Kidney (tissue), 14 donors: Measurements from ENCODE around the gene METTL2B. TPM values are rescaled to one million over a fixed set of nuclear protein-coding genes. Genes with fewer than 3 reads are reported as not detected.

ENCODE experiments used
- DNase-seq, 5 donors: peaks; one replicate each; pipeline ENCODE4 v3.0.0-alpha.2; 2013 to 2020
- FAIRE-seq: peaks from 2 replicates; lab custom pipeline; 2012; peaks lifted over from hg19 to GRCh38; lab: Jason Lieb, UNC
- H3K27ac ChIP-seq, 2 donors: one replicate each; pipeline ENCODE4 v1.7.0; 2013; ENCODE audit warnings: low read depth in 2 of 2, low read length in 2 of 2, inconsistent platforms in 1 of 2
- H3K27me3 ChIP-seq: one replicate; pipeline ENCODE4 v1.7.1; 2013; ENCODE audit warnings: low read length, inconsistent platforms; ENCODE audit not compliant: control insufficient read depth, insufficient read depth
- H3K36me3 ChIP-seq, 3 donors: one replicate each; pipeline versions ENCODE4 v1.7.0 to v1.7.1; 2013; ENCODE audit warnings: low read length in 3 of 3, control low read depth in 1 of 3, inconsistent platforms in 1 of 3; ENCODE audit not compliant: insufficient read depth in 3 of 3, control insufficient read depth in 2 of 3
- H3K4me1 ChIP-seq, 3 donors: one replicate each; pipeline versions ENCODE4 v1.7.0 to v1.7.1; 2013; ENCODE audit warnings: low read length in 3 of 3, inconsistent platforms in 1 of 3, low read depth in 1 of 3; ENCODE audit not compliant: control insufficient read depth in 2 of 3, insufficient read depth in 2 of 3
- H3K4me3 ChIP-seq, 3 donors: one replicate each; pipeline versions ENCODE4 v1.7.0 to v1.8.1; 2013; ENCODE audit warnings: low read length in 3 of 3, control low read depth in 1 of 3, inconsistent platforms in 1 of 3
- H3K9ac ChIP-seq, 3 donors: one replicate each; pipeline versions ENCODE4 v1.7.0 to v1.7.1; 2013; ENCODE audit warnings: low read length in 3 of 3, control low read depth in 1 of 3, inconsistent platforms in 1 of 3
- H3K9me3 ChIP-seq, 3 donors: one replicate each; pipeline versions ENCODE4 v1.7.0 to v1.7.1; 2013; ENCODE audit warnings: low read length in 3 of 3, control low read depth in 1 of 3, inconsistent platforms in 1 of 3; ENCODE audit not compliant: control insufficient read depth in 2 of 3, insufficient read depth in 1 of 3
- intact Hi-C: fragments of 100-400 bp; cut with DNase I; formaldehyde crosslinking; loops from one replicate; pipeline ENCODE4 v1.11.1; 2022
- polyA plus RNA-seq: library from polyadenylated mRNA; stranded (reverse); fragments of 350-450 nt; fragmentation: Illumina TruSeq; extraction: RNeasy Lipid Tissue Mini Kit (QIAGEN cat#74804); gene quantifications from one replicate; pipeline ENCODE4 v1.2.3, GENCODE V29; 2014; ENCODE audit warnings: low read depth, low replicate concordance; ENCODE audit not compliant: insufficient read depth
- total RNA-seq: library from RNA; stranded (reverse); fragmentation: NEBNext Ultra II Directional; extraction: Animal tissue kit (Norgen Biotek cat#: 25700); gene quantifications from one replicate; pipeline ENCODE4 v1.2.1, GENCODE V29; 2021
- TF ChIP-seq, protein P1 (sequence below): IDR thresholded peaks from 3 replicates; pipeline ENCODE4 v1.5.1; 2012; ENCODE audit warnings: mild to moderate bottlenecking, moderate library complexity, borderline replicate concordance; ENCODE audit not compliant: insufficient read depth; ENCODE audit errors: extremely low read depth
- donor health status: control.
- donor health status: control.
- donor health status: control.
- donor health status: control.
- donor health status: control.
- donor health status: DM: yes; HTN: yes; CAD: no.
- donor health status: Normal renal cell carcinoma (clear cell type).

METTL2B gene
- total and polyA plus RNA-seq, 2 donors from 2014 or later = 11.8 to 26.0 TPM

DNA sequence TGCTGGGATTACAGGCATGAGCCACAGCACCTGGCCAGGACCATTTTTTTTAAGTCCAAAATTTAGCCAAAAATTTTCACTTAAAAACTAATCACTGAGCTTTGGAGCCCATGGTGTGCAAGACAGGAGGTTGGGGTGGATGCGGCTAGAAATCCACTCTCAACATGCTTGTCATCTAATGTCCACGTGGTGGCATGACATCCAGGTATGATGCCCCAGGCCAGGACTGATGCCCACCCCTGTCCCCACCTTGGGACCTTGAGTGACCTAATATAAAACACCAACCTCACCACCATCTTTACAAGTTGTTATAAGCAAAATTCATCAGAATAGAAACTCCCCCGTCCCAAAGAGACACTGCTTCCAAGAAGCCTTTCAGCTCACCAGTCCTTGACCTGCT is 46.3 kb upstream of the METTL2B start:
- H3K27me3 ChIP-seq = no peaks in the 10 kb centered on the region
- no peaks in the 10 kb centered on the region for H3K4me1 ChIP-seq
- no peak overlapping the region for H3K9ac ChIP-seq
- no peaks in the 10 kb centered on the region for H3K9me3 ChIP-seq
- DNase-seq (no peak), FAIRE-seq (no peak)
- H3K4me3 ChIP-seq = no peak overlapping the region
- H3K36me3 ChIP-seq = no peaks in the 10 kb centered on the region
- intact Hi-C loops = no loop called here
- TF ChIP-seq, protein P1, sequence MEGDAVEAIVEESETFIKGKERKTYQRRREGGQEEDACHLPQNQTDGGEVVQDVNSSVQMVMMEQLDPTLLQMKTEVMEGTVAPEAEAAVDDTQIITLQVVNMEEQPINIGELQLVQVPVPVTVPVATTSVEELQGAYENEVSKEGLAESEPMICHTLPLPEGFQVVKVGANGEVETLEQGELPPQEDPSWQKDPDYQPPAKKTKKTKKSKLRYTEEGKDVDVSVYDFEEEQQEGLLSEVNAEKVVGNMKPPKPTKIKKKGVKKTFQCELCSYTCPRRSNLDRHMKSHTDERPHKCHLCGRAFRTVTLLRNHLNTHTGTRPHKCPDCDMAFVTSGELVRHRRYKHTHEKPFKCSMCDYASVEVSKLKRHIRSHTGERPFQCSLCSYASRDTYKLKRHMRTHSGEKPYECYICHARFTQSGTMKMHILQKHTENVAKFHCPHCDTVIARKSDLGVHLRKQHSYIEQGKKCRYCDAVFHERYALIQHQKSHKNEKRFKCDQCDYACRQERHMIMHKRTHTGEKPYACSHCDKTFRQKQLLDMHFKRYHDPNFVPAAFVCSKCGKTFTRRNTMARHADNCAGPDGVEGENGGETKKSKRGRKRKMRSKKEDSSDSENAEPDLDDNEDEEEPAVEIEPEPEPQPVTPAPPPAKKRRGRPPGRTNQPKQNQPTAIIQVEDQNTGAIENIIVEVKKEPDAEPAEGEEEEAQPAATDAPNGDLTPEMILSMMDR = no peak
- no peak overlapping the region for H3K27ac ChIP-seq

- intact Hi-C loops = no loop called here
- H3K9me3 ChIP-seq = no peaks in the 10 kb centered on the region
- no peaks in the 10 kb centered on the region for H3K4me1 ChIP-seq
- no peaks in the 10 kb centered on the region for H3K27me3 ChIP-seq
- no peak overlapping the region for H3K9ac ChIP-seq
- H3K36me3 ChIP-seq = no peaks in the 10 kb centered on the region
- TF ChIP-seq, protein P1 = no peak
- H3K4me3 ChIP-seq = no peak overlapping the region
- no peak for DNase-seq
- no peak for FAIRE-seq
- no peak overlapping the region for H3K27ac ChIP-seq
Observed at GRCh38 chr7:128431221-128431620, 45.3 kb upstream of the METTL2B start.

- no peaks in the 10 kb centered on the region for H3K9me3 ChIP-seq
- DNase-seq (no peak), FAIRE-seq (no peak)
- TF ChIP-seq, protein P1 = no peak
- H3K9ac ChIP-seq = no peak overlapping the region
- H3K36me3 ChIP-seq = no peaks in the 10 kb centered on the region
- no peaks in the 10 kb centered on the region for H3K4me1 ChIP-seq
- no peaks in the 10 kb centered on the region for H3K27me3 ChIP-seq
- intact Hi-C loops = no loop called here
- H3K27ac ChIP-seq = no peak overlapping the region
- H3K4me3 ChIP-seq = no peak overlapping the region
Observed at GRCh38 chr7:128431754-128432153, 44.8 kb upstream of the METTL2B start.
